Body of pancreas (tissue), 4 donors: ENCODE results near the gene TCF12. TPM values are rescaled to one million over a fixed set of nuclear protein-coding genes. Genes with fewer than 3 reads are reported as not detected.

Experiments used
- ATAC-seq: fragments of 150-250 bp; one replicate; pipeline ENCODE4 v1.9.1; 2016
- DNase-seq, 4 donors: peaks; one replicate each; pipeline ENCODE4 v3.0.0-alpha.2; 2019
- H3K27ac ChIP-seq, 4 donors: fragments of 200-600 bp; sonication (generic); 1 replicate in 3 of 4; 2 replicates in 1 of 4; pipeline versions ENCODE4 v1.5.1 to v1.6.1; 2016 to 2019; ENCODE audit warnings: mild to moderate bottlenecking in 1 of 4, mixed read lengths in 1 of 4, moderate library complexity in 1 of 4
- H3K27me3 ChIP-seq, 2 donors: fragments of 200-600 bp; sonication (generic); one replicate each; pipeline ENCODE4 v1.6.0; 2016; ENCODE audit warnings: mild to moderate bottlenecking in 1 of 2
- H3K36me3 ChIP-seq, 2 donors: fragments of 200-600 bp; sonication (generic); replicated peaks in 1 of 2; 2 replicates each; pipeline ENCODE4 v1.5.1; 2016; ENCODE audit warnings: low read depth in 2 of 2; ENCODE audit not compliant: insufficient read depth in 1 of 2
- H3K4me1 ChIP-seq: fragments of 200-600 bp; sonication (generic); one replicate; pipeline ENCODE4 v1.6.0; 2016
- H3K4me3 ChIP-seq, 2 donors: fragments of 200-600 bp; sonication (generic); 1 replicate in 1 of 2; 2 replicates in 1 of 2; pipeline ENCODE4 v1.5.1; 2016 to 2019
- H3K9me3 ChIP-seq, 3 donors: fragments of 200-600 bp; sonication (generic); 1 replicate in 2 of 3; 2 replicates in 1 of 3; pipeline ENCODE4 v1.5.1; 2016
- POLR2A ChIP-seq, 3 donors: fragments of 450-650 bp; IDR thresholded peaks; one replicate each; pipeline ENCODE4 v1.6.1; 2016; ENCODE audit warnings: antibody characterized with exemption in 3 of 3, mild to moderate bottlenecking in 2 of 3
- WGBS, 2 donors: methylation state at CpG; one replicate each; pipeline ENCODE4 v1.1.5; 2017; 5-methylcytosine and 5-hydroxymethylcytosine counted together
- intact Hi-C: fragments of 100-400 bp; cut with DNase I; formaldehyde crosslinking; loops from one replicate; pipeline ENCODE4 v1.15.1; 2023
- total RNA-seq, 2 donors: library from RNA; depleted of rRNA; stranded (reverse); fragments of >200 nt; gene quantifications; one replicate each; pipeline ENCODE4 v1.1.0, GENCODE V29; 2016
- TF ChIP-seq, protein P1 (sequence below), 7 experiments: fragments of 450-650 bp in 4 of 7; fragments of 200-600 bp in 3 of 7; sonication (generic) in 3 of 7; IDR thresholded peaks; one replicate each; pipeline ENCODE4 v1.5.1; 2016 to 2019; ENCODE audit warnings: antibody characterized with exemption in 7 of 7

TCF12 gene
- total RNA-seq, 2 donors from 2014 or later, result 27.2 to 49.4 TPM

- peaks cover 8% of the 10 kb centered on the region for H3K4me1 ChIP-seq
- H3K36me3 ChIP-seq, result no peaks in the 10 kb centered on the region
- H3K27ac ChIP-seq, result no peak overlapping the region
- no peaks in the 10 kb centered on the region for H3K9me3 ChIP-seq
- no peak overlapping the region for H3K4me3 ChIP-seq
- intact Hi-C loops, result no loop called here
- TF ChIP-seq, protein P1, sequence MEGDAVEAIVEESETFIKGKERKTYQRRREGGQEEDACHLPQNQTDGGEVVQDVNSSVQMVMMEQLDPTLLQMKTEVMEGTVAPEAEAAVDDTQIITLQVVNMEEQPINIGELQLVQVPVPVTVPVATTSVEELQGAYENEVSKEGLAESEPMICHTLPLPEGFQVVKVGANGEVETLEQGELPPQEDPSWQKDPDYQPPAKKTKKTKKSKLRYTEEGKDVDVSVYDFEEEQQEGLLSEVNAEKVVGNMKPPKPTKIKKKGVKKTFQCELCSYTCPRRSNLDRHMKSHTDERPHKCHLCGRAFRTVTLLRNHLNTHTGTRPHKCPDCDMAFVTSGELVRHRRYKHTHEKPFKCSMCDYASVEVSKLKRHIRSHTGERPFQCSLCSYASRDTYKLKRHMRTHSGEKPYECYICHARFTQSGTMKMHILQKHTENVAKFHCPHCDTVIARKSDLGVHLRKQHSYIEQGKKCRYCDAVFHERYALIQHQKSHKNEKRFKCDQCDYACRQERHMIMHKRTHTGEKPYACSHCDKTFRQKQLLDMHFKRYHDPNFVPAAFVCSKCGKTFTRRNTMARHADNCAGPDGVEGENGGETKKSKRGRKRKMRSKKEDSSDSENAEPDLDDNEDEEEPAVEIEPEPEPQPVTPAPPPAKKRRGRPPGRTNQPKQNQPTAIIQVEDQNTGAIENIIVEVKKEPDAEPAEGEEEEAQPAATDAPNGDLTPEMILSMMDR (IDR thresholded peaks at IDR 0.05), result no peak
- no peak for TF ChIP-seq POLR2A (IDR thresholded peaks at IDR 0.05)
- no peaks in the 10 kb centered on the region for H3K27me3 ChIP-seq
- DNase-seq, result no peak
- ATAC-seq, result no peak
- WGBS, 2 donors, result 84 to 87% methylated on average over 7 of the region's 7 CpGs
Observed at GRCh38 chr15:56910801-56911200, 7.6 kb upstream of the TCF12 start.

DNA sequence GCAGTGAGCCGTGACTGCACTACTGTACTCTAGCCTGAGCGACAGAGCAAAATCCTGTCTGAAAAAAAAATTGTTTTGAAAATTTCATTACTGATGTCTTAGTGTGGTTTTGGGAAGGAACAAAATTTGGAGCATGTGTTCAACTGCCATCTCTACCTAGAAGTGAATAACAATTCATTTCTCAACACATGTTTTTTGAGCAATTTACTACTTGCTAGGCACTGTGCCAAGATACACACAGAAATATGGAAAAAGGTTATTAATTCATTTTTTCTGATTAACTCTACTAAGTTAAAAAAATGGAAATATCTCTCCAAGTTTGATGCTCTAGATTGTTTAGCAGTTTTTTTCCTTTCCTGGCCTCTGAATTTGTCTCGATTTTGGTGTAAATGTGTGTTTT, 5.2 kb upstream of the TCF12 start:
- no peak for TF ChIP-seq POLR2A (IDR thresholded peaks at IDR 0.05)
- TF ChIP-seq, protein P1 (IDR thresholded peaks at IDR 0.05), result no peak
- intact Hi-C loops, result no loop called here
- Histone ChIP-seq H3K27me3 (no peaks in the 10 kb centered on the region), H3K27ac (no peak overlapping the region), H3K9me3 (no peaks in the 10 kb centered on the region), H3K4me1 (peaks cover 27% of the 10 kb centered on the region), H3K4me3 (no peak overlapping the region), H3K36me3 (no peaks in the 10 kb centered on the region)
- ATAC-seq, result no peak
- no peak for DNase-seq
- WGBS, 2 donors, result 76 to 90% methylated on average over 3 of the region's 3 CpGs

GRCh38 chr15:56913670-56914069, 4.8 kb upstream of the TCF12 start:
- Histone ChIP-seq H3K4me3 (no peak overlapping the region), H3K27ac (no peak overlapping the region), H3K4me1 (peaks cover 27% of the 10 kb centered on the region), H3K36me3 (no peaks in the 10 kb centered on the region), H3K27me3 (no peaks in the 10 kb centered on the region), H3K9me3 (no peaks in the 10 kb centered on the region)
- WGBS, 2 donors, result 64 to 71% methylated on average over 2 of the region's 2 CpGs
- intact Hi-C loops, result no loop called here
- TF ChIP-seq, protein P1 (IDR thresholded peaks at IDR 0.05), result no peak
- no peak for TF ChIP-seq POLR2A (IDR thresholded peaks at IDR 0.05)
- DNase-seq (no peak), ATAC-seq (no peak)

- WGBS, 2 donors, result 90 to 95% methylated on average over 4 of the region's 4 CpGs
- DNase-seq (no peak), ATAC-seq (no peak)
- H3K9me3 ChIP-seq, result no peaks in the 10 kb centered on the region
- no peaks in the 10 kb centered on the region for H3K27me3 ChIP-seq
- no peak overlapping the region for H3K4me3 ChIP-seq
- no peak for TF ChIP-seq POLR2A (IDR thresholded peaks at IDR 0.05)
- intact Hi-C loops, result no loop called here
- H3K4me1 ChIP-seq, result peaks cover 37% of the 10 kb centered on the region
- no peak overlapping the region for H3K27ac ChIP-seq
- no peaks in the 10 kb centered on the region for H3K36me3 ChIP-seq
Observed at GRCh38 chr15:56915888-56916287, 2.6 kb upstream of the TCF12 start.

DNA sequence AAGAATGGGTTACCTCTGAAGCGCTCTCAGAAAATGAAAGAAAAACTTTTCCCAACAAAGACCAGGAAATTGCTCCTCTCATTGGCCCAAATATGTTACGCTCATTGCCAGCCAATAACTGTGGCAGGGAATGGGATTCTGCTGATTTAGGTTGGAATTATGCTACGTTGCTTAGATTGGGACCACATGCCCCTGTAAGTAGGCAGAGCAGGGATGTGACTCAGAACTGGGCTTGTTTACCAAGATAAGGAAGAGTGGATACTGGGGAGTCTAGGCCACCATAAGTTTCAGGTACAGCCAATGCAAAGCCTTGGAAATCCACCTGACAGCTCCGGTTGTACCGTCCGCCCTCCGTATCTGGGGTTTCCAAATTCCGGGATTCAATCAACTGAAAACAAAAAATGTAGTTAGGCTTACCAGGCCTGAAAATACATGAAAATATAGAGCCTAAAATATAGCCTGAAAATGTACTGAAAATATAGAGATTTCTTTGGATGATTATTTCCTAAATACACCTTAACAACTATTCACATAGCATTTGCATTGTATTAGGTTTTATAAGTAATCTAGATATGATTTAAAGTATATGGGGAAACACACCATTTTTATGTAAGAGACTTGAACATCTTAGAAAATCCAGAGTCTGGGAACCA, 1.5 kb upstream of the TCF12 start:
- TF ChIP-seq POLR2A (IDR thresholded peaks at IDR 0.05), result no peak
- TF ChIP-seq, protein P1 (IDR thresholded peaks at IDR 0.05), result no peak
- Histone ChIP-seq H3K27me3 (no peaks in the 10 kb centered on the region), H3K9me3 (no peaks in the 10 kb centered on the region), H3K36me3 (no peaks in the 10 kb centered on the region), H3K4me3 (no peak overlapping the region), H3K4me1 (peaks cover 37% of the 10 kb centered on the region), H3K27ac (peak overlapping the region in 3 of 4 donors; percentile 92 to 97 (median 94))
- DNase-seq (peak in 3 of 4 donors; percentile 4 to 35 (median 14)), ATAC-seq (no peak)
- intact Hi-C loops, result no loop called here
- 77 to 95% methylated on average over 8 of the region's 8 CpGs for WGBS, 2 donors
